Esophagus mucosa (tissue), 1 donor: ENCODE data around the gene FNDC3B. TPM values are rescaled to one million over a fixed set of nuclear protein-coding genes. Genes with fewer than 3 reads are reported as not detected.
"Not testable (repeated sequence)": the region's sequence is repeated elsewhere in the genome, so short reads cannot be mapped to it uniquely, and the experiment has no call there.

Experiments
- ATAC-seq: fragments of 200-7000 bp; cut with Tn5 transposase; one replicate; pipeline ENCODE4 v1.9.1; 2020
- total RNA-seq: library from RNA; stranded (reverse); gene quantifications from one replicate; pipeline ENCODE4 v1.2.4, GENCODE V29; 2023
- donor health status: DM: yes; HTN: yes; CAD: no.

Gene FNDC3B
- total RNA-seq, 1 donor from 2014 or later: 19.9 TPM

DNA sequence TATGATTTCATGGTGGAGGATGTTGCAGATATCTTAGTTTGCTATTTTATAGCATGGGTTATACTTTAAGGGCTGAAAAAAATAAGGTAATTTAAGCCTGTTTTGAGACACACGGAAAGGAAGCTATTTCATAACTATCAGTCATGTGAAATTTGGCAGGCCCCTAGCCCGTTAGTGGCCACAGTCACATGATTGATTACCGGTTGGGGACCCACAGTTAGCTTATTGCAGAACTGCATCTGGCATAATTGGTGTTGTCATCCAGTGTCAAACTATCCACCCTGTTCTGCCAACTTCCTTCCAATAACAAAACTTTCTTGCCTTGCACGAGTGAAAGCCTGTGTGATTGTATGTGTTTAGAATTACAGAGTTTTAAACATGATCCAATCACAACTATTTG is 35.2 kb downstream of the FNDC3B start:
- ATAC-seq: no peak

DNA sequence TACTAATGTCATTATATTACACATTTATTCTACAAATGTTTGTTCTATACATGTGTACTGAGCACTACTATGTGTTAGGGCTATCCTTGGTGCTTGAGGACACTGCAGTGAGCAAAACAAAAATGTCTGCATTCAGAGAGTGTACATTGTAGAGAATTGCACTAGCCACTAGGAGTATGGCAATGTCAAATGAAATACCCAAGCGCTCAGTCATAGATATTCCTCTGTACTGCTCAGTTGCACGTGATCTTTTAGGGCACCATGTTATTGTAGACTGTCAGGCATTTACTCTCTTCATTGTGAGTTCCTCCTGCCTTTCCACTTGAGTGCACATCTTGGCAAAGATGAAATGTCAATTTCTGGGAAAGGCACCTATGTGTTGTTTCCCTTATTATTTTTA is 36.8 kb downstream of the FNDC3B start:
- ATAC-seq: no peak

DNA sequence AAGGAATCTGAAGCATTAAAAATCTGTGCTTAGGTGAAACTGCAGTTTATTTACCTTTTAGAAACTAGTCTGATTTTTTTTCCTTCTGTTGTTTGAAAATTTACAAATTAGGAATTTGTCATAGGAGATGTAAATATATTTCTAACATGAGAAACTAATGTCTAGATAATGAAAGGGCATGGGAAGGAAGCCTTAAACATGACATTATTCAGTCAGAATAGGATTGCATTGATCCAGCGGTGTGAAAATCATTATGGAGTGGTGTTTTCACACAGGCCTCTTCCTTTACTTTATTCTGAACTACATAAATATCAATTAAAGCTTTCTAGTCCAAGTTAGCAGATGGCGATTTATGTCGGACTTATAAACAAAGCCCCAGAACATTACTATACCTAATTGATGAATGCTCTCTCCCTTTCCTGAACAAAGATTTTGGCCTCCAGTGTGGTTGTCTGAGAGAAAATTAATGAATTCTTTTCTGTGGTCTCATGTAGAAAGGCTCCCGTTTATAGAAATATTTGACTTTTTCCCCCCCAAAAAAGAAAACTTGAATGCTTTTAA is 37.9 kb downstream of the FNDC3B start:
- ATAC-seq: no peak

DNA sequence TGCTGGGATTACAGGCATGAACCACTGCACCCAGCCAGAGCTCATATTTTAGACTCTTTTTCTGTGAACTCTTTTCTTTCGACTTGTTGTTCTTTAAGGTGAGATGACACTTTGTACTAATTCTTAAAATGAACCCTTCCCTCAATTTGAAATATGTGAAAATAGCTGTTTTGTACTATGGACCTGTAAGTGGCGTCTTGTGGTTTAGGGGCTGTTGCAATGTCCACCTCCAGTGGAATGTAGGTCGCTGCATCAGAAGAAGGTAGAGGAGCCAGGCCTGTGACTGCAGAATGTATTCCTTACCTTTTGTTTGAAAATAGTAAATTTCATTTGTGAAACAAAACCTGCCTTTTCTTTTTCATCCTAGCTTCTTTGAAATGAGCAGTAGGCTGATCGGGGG is 38.9 kb downstream of the FNDC3B start:
- ATAC-seq: no peak

DNA sequence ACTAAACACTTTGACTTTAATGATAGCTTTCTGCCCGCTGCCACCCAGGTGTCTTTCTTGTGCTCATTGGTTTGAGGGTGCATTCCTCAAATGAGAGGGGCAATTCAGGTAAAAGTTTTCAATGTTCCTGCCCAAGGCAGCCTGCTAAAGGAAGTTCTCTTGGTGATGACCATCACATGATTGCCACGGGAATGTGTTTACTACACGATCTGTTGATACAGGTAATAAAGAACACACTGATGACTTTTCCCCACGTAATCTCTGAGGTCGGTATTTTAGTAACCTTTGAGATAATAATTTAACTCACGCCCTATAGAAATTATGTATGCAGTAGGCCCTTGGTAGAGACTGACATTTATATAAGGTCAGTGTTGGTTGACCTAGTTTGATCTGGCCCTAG is 39.3 kb downstream of the FNDC3B start:
- no peak for ATAC-seq

DNA sequence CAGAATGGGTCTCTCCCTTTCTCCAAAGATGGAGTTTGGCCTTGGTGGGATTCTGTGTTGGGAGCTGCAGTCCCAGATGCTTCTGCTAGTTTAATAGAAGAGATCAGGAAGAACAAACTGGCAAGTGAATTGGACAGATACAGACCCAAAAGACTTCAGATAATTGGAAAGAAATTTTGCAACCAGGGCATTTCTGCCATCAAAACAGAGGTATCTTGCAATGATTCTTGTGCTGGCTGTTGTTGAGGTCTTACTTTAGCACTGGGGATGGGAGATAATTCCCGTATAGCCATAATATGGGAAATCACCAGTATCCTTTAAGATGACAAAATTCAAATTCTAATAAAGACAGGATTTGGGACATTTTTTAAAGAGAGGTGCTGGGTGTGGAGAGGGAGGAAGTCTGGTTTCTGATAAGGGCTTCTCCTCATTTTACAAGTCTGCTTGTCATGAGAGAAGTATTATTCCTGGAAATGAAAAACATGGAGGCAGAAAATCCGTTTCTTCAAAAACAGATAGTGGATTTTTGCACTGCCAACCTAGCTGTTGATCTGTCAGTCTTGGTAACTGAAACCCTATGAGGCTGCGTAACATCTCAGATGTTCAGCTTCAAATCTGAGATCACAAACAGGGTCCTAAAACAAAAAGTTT is 40.1 kb downstream of the FNDC3B start:
- ATAC-seq: no peak

DNA sequence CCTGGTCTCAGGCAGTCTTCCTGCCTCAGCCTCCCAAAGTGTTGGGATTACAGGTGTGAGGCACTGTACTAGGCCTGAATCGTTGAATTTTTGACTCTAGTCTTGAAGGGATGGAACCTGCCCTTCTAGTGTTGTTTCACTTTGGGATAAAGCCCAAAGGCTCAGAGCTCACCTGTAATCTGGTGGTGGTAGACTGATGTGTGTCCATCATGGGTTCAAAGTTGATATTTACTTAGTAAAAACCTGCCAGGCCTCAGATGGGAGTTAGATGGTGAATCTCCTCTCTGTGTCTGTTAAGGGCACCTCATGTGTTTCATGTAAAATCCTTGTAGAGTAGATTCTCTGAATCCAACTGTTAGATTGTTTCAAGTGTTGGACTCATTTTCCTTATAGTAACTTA is 41.1 kb downstream of the FNDC3B start:
- ATAC-seq: no peak

DNA sequence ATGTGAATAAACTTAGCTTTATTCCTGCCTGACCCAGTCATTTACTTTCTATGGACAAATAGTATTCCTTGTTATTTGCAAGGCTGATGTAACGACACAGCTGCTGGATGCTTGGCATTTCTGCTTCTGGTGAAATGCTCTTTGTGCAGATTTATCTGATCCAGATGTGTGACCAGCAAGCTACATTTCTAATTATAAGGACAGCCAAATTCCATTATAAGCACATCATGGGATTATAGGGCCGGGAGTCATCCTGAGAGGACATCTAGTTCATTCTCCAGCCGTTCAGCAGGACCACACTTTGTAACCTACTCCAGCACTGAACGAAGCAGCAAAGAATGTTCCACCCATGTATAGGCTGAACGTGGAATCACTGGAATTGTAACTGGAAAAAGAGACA is 42.9 kb downstream of the FNDC3B start:
- no peak for ATAC-seq

DNA sequence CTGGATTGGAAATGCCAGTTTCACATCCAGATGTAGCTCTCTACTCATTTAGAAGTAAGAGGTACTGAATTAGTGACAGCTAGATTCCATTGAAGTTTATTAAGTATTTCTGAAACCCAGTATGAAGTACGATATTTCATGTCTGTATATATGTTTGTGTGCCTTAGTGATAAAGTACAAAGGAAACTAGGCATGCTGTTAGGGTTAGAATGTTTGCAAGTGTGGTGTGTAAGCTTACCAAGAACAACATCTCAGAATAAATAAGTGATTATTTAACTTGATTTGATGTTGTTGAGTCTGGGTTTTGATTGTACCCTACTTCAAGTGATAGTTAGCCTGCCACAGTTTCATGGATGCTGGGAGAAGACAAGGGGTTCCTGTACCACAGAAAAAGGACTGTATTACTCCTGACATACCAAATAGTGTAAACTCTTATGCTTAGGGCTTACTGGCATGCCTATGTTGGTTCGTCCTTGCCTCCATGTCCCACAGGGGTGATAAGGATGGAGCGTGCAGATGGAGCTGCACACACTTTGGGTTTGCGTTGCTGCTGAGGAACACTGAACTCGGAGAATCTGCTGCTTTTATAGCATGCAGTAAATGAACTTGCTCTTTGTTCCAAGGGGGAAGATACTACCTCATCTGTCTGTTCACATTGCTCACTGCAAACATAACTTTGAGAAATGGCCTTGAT is 43.6 kb downstream of the FNDC3B start:
- ATAC-seq: no peak

DNA sequence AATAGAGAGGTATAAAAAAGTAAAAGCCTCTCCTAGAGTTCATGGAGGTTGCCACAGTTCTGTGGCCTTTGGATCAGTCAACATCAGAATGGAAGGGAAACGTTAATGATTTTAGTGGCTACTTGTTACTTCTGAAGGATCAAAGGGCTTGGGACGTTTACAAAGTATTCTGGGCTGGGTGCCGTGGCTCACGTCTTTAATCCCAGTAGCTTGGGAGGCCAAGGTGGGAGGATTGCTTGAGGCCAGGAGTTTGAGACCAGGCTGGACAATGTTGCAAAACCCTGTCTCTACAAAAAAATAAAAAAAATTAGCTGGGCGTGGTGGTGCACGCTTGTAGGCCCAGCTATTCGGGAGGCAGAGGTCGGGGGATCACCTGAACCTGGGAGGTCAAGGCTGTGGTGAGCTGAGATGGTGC is 44.6 kb downstream of the FNDC3B start:
- no peak for ATAC-seq

DNA sequence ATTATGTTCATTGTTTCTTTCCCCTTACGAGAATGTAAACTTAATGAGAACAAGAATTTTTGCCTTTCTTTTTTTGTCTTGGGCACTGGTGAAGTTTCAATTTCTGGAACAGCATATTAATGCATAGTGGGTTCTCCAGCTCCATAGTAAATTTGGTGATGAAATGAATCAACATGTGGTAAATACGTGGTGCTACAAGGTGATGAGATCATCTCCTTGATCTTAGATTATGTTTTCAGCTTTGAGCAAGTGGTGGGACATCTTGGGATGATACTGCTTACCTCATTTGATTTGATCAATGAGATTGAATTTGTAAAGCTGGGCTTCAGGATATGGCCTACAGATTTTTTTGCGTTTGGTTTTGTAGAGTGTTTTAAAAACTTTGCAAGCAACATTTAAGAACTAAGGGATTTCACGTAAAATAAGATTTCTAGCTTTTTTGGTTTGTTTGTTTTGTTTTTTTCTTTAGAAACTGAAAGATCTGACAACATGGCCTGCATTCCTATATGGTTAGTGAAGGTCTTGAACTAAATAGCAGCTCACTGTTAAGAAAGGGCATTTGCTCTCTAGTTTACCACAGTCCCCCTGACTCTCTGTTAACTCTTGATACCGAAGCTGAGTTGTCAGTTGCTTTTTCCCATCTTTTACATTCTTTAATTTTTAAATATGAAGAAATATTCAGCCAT is 45.6 kb downstream of the FNDC3B start:
- ATAC-seq: no peak

DNA sequence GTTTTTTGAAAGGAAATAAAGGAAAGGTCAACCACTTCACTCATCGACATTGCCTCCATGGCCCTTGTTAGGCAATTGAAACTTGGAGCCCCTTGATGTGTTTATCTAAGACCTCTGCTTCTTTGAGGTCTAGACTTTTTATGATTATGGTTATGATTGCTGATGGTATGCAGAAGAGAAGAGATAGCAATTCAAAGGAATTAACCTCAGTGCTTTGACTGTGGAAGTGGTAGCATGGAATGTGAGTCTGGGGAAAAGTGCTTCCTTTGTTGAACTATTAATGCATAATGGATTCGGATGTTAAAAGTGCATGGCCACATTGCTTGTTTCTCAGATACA is 46.1 kb downstream of the FNDC3B start:
- ATAC-seq: no peak

DNA sequence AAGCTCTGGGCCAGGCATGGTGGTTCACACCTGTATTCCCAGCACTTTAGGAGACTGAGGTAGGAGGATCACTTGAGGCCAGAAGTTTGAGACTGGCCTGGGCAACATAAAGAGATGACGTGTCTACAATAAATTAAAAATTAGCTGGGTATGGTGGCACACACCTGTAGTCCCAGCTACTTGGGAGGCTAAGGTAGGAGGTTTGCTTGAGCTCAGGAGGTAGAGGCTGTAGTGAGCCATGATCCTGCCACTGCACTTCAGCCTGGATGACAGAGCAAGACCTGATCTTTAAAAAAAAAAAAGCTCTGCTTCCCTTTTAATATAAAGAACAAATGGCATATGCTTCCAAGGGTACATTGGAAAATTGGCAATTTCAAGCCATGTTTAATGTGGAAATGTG is 46.7 kb downstream of the FNDC3B start:
- ATAC-seq: no peak

DNA sequence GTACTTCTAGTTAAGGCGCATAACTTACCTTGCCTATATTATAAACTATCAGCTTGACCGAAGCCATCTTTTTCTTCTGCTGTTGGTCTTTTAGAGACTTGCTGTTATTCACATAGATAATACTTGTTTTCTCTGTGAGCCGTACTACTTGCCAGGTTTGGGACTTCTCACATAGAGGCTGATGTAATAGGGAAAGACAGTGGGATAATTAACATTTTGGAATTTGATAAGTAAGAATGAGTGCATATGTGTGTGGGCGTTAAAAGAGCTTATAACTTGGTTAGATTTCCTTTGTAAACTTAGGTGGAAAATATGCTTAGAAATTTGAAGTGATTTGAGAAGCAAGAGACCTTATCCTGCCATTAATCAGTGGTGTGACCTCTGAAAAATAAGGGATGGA is 47.8 kb downstream of the FNDC3B start:
- ATAC-seq: no peak

DNA sequence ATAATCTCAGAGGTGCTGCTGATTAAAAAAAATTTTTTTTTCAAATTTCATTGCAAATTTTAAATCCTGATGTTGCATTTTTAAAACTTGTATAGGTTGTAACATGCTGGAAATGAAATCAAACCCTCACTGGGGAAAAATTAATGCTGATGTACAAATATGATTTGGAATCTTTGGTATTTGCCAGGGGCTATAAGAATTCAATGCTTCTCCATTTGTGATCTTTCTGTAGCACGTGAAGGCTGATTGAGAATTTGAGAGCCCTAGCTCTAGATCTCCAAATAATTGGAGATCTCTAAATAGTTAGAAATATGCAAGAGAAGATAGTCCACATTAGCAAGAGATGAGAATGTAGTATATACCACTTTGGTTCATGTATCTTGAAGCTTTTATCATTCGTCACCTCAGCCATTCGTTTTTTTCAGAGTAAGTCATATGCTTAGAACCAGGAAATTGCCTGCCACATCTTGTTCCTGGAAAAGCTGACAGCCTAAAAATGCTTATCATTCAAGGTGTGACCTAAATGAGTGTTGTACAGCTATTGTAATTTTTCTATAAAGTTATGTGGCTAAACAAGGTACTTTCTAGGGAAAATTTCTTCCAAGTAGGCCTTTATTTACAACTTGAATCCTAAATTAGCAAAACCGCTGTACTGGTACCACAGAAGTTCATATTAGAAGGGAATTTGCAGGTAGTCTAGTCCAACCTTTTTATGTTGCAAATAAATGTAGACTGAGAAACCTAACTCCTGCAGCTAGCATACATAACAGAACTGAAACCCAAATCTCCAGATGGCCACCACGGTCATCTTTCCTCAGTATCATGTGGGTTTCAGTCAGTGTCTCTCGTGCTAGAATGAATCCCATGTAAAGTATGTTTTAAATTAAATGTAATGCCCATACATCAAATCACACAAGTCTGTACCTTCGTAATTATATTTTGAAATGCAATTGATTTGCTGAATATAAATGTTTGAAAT is 48.5 kb downstream of the FNDC3B start:
- peak; percentile 73 for ATAC-seq

DNA sequence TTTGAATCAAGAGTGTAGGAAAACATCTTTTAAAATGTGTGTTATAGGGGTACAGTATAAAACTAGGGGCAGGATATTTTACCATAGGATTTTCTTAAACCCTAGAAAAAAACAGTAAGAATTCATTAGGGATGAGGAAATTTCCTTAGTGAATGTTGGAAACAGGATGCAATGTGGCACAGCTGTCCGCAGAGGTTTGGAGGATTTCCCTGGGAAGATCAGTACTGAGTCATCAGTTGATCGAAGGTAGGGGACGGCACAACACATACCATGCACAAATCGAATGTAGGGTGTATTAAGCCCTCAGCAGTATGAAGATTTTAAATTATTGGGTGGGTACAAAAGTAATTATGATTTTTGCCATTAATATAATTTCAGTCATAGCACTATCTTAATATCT is 49.9 kb downstream of the FNDC3B start:
- ATAC-seq: no peak

DNA sequence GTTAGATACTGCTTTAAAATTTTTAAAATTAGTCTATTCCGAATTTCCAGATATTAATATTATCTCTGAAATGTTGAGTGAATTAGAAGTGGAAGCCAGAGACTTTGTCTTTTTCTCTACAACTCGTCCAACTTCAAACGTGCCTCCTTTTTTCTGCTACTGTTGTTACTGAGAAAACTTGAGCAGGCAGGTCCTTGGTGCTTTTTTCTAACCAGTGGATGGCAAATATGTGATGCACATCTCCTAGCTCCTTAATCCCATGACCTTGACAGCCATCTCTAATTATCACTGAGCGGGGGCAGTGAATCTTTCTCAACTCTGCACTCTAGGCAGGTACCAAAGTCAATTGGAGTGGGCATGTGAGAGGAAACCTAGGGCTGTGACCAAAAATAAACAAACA is 50.7 kb downstream of the FNDC3B start:
- no peak for ATAC-seq

DNA sequence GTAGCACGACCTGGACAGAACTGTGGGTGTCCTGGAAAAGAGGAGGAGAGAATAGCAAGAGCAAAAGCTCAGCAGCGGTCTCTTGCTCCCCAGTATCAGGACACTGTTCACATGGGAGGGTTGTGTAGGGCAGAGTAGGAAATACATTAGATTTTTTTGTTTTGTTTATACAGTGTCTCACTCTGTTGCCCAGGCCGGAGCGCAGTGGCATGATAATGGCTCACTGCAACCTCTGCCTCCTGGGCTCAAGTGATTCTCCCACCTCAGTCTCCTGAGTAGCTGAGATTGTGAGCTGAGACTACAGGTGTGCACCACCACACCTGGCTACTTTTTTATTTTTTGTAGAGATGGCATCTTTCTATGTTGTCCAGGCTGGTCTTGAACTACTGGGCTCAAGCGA is 53.3 kb downstream of the FNDC3B start:
- ATAC-seq: no peak

DNA sequence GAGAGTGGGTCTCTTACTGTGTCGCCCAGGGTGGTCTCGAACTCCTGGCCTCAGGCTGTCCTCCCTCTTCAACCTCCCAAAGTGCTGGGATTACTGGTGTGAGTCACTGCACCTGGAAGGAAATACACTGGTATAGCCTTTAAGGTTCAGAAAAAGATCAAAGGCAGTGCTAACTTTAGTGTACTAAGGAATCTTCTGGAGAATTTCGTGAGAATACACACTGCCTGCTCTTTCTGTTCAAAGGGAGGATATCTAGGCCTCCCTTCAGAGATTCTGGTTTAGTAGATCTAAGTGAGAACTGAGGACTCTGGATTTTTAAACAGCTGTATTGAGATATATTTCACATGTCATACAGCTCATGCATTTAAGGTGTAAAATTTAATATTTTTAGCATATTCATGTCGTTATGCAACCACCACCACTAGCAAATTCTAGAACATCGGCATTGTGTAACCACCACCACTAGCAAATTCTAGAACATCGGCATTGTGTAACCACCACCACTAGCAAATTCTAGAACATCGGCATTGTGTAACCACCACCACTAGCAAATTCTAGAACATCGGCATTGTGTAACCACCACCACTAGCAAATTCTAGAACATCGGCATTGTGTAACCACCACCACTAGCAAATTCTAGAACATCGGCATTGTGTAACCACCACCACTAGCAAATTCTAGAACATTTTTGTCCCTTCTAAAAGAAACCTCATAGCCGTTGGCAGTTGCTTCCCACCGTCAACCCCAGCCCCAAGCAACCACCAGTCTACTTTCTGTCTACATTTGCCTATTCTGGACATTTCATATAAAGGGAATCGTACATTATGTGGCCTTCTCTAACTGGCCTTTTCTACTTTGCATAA is 54.4 kb downstream of the FNDC3B start:
- not testable (repeated sequence) for ATAC-seq

DNA sequence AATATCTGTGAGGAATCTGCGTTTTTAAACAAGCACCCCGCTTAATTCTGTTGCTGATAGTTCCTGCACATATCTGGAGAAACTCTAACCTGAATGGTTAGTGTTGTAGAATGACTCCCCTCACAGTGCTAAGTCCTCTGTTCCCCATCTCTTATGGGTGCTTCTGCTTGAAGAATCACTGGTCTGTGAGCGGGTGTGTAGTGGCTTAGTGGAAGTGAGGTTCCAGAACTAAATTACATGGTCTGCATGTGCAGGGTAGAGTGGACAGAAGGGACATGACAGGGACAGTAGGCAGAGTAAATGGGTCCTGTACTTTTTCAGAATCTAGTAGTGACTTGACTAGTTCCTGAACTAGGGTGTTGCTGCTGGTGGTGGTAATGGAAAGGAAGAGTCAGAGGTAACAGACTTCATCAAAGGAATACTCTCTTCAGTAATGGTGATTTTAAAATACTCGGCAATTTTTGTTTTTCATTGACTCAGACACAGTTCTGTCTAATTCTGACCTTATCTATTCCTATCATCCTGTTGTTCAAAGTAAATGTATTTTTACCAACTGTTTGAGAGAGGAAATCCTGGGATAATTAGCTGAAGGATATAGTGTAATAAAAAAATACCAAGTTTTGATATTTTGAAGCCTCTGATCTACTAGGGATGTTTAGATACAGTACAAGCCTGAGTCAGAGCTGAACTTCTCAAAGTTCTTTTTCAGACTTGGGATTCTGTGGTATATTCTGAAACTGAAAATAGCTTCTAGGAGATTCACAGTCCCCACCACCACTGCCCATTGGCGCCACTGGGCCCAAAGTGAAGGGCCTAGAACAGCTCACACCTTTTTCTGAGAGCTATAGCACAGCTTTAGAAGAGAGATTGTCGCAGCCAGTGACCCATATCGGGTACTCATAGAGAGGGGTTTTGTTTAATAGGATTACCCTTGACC is 55.5 kb downstream of the FNDC3B start:
- no peak for ATAC-seq
